ENCODE data around the gene GNB1L.
A peak's percentile ranks its signal among the peaks of the same experiment; 100 is the strongest.

GNB1L gene

DNA sequence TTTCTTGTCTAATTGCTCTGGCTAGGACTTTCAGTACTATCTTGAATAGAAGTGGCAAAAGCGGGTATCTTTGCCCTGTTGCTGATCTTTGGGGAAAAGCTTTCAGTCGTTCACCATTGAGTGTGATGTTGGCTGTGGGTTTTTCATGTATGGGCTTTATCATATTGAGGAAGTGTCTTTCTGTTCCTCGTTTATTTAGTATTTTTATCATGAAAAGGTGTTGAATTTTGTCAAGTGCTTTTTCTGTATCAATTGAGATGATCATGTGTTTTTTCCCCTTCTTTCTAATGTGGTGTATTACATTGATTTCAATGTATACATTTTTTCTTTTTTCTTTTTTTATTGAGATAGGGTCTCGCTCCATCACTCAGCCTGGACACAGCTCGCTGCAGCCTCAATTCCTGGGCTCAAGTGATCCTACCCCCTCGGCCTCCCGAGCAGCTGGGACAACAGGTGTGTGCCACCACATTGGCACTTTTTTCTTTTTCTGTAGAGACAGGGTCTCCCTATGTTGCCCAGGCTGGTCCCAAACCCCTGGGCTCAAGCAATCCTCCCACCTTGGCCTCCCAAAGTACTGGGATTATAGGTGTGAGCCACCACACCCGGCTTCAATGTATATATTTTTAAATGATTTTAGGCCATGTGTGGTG lies 5.3 kb upstream of the GNB1L start:
- DNase-seq = no peak

DNA sequence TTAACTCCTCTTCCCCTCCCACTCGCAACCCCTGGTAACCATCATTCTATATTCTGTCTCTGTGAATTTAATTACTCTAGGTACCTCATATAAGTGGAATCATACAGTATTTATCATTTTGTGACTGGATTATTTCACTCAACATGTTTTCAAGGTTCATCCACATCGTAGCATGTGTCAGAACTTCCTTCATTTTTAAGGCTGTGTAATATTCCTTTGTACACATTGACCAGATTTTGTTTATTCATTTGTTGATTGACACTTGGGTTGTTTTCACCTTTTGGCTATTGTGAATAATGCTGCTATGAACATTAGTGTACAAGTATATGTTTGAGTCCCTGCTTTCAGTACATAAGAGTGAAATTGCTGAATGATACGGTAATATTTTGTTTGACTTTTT lies 2.7 kb upstream of the GNB1L start:
- DNase-seq = no peak

DNA sequence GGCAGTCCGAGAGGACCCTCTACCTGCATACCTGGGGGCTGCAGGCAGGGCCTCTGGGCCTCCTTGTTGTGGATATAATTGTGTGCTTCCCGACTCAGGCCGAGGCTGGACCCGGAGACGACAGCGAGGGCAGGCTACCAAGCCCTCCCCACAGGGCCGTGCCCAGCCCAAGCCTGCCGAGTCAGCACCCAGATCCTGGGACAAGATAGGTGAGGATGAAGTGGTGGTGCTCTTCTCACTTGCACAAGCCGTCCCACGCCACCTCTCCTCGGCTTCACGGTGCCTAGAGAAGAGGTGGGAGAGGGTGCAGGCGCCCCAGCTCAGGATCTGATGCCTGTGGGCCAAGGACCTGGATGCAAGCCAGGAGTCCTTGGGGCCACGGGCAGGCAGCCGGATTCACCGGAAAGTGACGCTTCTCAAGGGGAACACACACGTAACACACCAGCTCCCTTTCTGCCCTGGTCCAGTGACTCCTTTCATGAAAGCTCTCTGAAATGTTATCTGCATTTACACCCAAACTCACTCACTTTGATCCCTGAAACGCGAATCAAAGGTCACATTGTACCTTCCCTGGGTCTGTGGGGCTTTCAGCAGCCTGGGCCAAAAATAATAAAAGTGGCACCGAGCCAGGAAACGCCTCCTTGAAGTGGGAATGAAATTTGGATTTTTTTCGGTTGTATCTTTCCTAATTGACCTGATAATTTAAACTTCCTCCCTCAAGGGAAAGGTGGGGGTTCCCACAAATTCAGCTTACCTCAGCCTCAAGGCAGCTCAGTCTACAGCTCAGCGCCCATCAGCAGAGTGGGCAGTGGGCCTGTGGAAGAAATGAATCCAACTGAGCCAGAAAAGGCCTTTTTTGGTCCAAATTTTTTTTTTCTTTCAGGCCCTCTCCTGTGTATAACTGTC lies 1.1 kb upstream of the GNB1L start:
- no peak for DNase-seq

DNA sequence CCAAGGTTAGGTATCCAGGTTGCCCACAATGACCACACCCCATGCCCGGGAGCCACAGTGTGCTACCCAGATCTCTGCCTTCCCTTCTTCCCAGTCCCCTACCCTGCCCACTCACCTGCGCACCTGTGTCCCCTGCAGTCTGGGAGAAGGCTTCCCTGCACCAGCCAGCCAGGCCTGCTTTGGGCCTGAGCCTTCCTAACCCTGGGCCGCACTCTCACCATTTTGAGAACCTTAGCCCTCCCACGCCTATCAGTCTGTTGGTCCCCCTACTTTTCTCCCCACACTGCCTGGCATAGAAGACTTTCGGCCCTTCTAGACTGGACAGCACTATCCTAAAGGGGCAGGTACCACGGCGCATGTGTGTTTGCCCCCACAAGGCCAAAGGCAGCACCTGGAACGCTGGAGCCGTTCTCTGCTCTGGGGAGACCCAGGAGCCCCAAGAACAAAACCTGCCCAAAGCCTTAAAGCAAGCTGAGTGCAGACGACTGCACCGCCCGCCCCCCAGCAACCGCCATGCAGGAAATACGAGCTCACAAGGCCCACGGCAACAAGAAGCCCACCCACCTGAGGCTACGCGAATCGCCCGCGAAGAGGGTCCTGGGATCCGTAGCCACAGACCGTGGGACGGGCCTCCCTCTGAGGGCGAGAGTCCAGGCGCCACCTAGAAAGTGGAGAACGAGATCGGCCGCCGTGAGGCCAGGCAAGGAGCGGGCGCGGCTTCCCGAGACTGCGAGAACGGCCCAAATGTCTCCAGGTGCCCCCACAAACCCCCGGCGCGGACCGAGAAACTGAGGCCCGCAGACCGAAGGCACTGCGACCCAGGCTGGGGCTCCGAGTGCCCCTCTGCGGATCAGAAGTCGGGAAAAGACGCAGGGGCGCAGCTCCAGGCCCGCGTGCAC lies 546 bp downstream of the GNB1L start:
- no peak for DNase-seq

DNA sequence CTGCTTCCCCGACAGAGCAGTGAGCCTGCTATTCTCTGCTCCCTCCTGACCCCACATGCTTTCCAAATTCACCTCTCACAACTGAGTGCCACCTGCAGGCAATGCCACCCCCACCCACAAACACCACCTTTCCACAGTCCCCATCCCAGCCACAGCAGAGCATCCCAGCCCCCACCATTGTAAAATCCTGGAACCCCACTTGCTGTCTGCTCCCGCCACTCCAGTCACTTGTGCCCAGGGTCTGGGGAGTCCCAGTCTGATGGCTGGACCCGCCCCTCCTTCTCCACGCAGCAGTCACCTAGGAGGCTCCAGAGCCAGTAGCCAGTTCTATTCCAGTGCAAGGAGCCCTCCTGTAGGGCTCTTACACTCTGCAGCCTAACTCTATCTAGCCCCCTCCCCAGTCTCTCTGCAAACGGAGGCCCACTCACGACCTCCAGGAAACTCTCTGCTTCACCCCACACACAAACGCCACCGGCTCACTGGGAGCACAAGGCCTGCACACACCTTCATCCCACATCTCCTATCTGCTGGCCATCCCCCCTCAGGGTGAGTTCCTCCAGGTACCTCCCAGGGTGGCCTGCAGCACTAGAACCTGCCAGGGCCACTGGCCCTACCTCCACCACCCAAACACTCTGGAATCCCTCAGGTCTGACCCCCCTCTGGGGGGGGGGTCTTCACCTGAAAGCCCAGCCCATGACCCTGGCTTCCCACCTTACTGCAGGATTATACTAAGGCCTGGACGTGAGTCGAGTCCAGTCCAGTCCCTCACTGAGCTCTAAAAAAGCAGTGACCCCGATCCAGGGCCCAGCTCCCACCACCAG lies 1.4 kb downstream of the GNB1L start:
- no peak for DNase-seq

DNA sequence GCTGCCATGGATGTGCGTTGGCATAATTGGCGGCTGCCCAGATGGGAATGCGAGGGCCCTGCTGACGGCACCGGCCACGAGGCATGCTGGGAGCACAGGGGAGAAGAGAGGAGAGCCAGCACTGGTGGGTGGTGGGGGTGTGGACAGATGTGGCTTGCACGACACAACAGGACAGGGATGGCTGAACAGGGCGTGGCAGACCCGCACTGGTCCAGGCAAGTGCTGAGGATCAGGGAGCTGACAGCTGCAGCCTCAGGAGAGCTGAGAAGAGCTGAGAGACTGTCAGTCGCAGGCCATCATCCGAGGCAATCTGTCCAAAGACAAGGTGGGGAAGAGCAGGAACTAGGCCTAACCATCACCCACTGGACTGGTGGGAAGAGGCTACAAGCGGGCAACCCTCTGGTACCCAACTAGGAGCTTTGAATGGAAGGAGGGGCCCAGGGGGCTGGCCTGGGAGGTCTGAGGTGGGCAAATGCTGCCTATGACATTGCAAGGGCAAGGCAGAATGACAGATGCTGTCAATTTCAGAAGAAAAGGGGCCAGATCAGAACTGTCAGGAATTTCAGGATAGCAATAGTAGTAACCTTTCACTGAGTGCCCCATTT lies 2.4 kb downstream of the GNB1L start:
- DNase-seq = no peak

DNA sequence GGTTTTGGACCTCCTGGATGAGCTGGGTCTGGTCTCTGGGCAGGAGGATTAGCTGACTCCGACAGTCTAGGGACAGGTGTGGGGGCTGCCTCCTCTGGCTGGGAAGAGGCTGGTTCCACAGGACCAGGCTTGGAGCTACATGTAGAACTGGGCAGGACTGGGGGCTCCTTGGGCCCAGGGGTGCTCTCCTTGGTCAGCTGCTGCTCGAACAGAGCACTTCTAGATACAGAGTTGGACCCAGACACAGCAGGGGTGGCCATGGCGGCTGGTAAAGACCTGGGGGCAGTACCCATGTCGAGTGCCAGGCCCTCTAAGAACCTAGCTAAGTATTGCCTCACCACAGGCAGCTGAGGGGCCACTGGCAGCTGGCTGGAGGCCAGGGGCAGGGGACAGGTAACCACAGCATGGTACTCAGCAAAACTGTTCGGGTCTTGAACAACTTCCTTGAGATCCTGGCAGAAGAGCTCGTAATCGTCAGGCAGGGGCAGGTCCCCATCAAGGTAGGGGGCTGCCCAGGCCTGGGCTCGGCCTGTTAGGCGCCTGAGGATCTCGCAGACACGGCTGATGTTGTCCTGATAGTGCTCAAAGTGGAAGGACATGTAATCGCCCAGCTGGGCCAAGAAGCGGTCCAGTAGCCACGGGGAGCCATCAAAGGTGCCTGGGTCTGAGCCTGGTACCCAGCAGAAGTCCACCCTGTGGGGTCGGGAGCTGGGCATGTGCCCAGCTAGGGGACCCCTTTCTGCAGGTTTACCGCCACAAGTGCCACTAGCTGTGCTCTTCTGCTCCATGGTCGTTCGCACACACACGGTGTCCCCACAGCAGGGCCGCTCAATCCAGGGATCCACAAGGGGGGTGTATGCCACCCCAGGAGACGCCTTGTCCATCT lies 3.1 kb downstream of the GNB1L start:
- no peak for DNase-seq

DNA sequence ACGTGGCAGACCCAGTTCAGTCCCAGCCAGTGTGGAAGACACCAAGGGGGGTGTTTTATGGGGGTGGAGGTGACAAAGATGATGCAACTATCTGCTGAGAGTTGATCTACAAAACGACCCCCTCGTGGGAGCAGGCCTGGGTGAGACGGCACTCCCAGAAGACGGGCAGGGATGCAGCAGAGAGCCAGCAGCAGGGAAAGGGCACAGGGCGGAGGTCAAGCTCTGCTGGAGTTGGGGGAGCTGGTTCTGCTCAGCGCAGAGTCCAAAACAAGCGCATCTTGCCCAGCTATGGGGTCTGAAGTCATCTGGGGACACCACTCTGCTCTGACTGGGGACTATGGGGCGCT lies 3.9 kb downstream of the GNB1L start:
- no peak for DNase-seq

DNA sequence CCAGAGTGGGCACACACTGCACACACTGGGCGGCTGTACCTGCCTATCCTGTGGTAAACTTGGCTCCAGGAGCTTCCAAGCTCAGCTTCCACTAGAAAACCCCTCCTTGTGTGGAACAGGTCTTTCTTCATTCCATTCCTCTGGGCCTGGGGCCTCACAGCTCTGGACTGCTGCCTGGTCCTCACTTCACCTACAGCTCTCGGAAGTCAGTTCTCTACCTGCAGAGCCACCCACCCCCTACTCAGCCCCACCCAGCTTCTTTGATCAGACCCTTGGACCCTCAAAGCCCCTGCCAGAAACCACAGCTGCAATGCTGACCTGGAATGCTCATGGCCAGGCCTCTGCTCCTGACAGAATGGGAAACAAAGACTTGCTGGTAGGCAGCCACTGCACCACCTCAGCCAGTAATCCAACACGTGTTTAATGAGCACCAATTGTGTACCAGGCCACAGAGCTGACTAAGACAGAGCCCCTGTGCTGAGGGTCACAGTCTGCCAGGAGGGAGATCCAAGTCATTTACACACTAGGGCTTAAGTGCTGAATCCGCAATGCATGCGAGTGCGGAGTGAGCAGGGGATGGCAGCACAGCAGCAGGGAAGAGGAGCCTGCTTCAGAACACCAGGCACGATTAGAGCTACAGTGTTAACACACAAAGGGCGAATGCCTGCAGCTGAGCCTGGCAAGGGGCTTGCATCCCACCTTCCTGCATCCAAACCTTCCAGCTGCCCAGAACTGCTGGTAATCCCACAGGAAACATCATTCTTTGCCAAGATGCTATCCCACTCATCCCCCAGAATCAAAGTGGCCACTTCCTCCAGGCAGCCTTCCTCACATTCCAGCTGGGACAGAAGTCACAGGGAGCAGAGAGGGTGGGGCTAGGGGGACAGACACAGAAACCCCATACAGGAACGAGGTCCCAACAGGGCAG lies 4.6 kb downstream of the GNB1L start:
- DNase-seq = no peak

DNA sequence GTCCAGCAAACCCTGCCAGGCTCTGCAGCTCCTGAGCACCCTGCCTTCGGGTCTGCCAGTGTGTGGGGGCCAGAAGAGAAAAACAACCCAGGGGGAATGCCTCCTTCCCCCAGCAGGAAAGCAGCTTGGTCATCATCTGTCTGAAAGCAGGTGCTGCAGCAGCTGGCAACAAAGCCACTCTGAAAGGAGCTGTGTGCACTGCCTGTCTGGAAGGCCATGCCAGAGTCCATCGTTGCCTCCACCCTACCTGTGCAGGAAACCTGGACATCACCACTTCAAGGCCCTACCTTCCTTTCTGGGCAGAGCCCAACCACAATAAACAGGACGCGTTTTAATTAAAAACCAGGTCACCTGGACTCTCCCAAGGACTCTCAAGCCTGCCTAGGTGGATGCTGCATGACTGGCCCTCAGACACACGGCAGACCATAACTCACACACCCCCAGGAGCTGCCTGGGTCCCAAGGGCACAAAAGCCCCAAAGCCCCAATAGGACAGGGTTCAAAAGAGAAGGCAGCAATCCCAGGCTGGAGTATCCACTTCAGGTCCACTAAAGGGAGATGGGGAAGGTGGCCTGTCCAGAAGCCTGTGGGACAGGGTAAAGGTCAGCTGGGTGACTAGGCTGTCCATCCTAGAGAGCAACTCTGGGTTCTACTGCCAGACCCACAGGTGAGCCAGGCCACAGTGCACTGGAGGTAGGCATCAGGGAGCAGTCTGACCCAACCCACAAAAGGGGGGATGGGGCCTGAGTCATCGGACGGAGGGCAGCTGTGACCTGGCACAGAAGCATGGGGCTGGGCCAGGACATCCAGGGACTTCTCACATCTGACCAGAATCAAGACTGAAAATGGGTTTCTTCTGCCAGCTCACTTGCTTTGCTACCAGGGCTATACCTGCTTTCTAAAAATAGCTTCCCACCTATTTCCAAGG lies 6.1 kb downstream of the GNB1L start:
- DNase-seq = no peak

DNA sequence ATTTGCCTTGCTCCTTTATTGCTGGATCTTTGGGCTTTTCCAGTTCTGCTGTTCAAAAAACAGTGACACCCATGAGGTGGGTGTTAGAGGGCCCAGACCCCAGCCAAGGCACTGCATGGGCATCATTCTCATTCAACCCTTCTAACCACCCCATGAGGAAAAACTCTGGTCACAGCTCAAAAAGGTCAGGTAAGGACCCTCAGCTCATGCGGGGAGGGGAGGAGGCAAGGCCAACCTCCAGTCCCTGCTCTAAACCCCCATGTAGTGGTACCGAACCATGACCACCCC lies 7.4 kb downstream of the GNB1L start:
- DNase-seq = no peak

DNA sequence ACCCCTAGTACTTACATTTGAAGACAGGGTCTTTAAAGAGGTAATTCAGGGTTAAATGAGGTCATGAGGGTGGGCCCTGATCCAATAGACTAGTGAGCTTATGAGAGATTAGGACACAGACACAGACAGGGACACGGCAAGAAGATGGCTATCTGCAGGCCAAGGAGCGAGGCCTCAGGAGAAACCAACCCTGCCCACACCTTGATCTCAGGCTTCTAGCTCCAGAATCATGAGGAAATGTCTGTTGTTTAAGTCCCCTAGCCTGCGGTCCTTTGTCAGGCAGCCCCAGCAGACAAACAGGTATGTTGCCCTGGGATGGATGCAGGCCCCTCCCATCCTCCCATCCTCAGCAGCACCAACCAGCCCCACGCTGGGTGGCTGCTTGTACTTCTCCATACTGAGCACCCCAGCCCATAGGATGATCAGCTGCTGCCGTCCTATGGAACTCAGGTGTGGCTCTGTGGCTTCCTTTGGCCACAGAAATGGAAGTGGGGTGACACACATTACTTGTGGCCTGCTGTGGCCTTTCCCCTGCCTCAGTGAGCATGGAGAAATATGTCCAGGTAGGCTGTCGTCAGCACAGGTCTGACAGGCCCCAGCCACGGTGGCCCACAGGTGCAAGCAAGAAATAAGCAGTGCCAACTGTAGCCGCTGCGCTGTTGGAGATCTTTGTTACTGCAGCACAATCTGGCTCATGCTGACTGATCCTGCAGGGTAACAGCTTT lies 7.9 kb downstream of the GNB1L start:
- no peak for DNase-seq

DNA sequence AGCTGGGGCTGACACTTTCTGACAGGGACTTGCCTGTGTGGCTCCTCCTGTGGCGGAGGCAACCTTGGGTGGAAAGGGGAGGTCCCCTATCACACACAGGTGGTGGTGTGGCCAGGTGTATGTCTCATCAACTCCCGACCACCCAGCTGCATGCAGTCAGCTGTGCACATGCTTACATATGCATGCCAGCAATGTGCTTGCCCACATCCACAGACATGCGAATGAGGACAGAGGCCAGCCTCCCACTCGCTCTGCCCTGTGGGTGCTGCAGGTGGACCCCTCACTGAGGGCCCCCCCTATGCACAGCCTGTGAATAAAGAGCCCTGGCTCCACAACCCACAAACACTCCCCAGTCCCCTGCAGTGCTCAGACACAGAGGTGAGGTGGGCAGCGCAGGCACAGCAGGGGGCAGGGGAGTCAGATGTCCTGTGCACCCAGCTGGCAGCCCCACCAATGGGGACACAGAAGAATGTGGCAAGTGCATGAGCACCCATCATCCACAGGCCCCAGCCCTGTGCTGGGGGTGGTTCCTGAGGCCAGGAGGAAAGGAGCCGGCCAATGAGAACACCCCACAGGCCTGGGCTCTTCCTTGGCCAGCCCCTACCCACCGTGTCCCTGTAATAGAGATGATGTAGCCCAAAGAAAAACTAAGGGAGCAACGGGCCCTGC lies 9.5 kb downstream of the GNB1L start:
- DNase-seq = no peak

DNA sequence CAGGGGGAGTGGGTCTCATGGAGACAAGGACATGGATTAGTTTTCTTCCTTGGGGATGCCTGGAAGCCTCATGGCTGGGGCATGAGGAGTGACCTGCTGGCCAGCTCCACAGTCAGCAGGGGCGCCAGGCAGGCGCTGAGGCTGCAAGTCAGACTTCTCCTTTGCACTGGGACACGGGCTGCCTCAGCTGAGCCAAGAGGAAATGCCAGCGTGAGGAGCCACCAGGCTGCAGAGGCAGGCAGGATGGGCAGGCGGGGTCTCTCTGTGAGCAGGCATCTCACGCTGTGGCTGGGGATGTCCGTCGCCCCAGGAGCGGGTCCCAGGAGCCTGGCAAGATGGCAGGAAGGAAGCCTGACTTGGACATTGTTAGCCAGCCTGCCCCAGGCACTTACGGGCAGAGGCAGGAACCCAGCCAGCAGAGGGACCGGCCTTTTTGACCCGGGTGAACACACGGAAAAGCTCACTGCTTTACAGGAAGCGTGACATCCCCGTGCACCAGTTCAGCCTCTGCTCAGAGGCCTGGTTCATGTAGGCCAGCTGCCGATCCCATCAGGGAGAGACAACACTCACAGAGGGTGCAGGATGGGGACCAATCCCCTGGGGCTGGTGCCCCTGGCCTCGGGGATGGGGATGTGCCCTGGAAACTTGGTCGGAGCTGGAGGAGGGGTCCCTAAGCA lies 10.2 kb downstream of the GNB1L start:
- peak; percentile 22 for DNase-seq

DNA sequence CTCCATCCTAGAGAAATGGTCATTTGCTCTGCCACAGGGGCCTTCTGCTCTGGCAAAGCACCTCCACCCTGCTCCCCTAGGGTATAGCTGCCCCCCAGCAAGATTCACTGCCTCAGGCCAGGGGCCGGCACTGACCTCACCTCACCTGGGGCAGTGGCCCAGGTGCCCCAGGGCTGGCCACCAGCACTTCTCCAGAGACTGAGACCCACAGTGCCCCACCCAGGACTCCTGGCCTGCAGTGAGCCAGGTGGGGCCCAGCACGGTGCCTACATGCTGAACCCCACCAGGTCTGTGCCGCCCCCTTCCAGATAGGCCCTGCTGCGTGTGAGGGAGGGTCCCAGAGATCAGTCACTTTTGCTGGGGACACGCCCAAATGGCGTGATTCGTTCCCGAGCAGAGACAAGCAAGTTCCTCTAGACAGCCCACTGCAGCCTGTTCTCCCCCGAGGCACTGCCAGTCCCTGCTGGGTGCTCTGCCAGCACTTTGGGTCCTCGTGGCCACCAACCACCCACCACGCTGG lies 10.8 kb downstream of the GNB1L start:
- DNase-seq = no peak

DNA sequence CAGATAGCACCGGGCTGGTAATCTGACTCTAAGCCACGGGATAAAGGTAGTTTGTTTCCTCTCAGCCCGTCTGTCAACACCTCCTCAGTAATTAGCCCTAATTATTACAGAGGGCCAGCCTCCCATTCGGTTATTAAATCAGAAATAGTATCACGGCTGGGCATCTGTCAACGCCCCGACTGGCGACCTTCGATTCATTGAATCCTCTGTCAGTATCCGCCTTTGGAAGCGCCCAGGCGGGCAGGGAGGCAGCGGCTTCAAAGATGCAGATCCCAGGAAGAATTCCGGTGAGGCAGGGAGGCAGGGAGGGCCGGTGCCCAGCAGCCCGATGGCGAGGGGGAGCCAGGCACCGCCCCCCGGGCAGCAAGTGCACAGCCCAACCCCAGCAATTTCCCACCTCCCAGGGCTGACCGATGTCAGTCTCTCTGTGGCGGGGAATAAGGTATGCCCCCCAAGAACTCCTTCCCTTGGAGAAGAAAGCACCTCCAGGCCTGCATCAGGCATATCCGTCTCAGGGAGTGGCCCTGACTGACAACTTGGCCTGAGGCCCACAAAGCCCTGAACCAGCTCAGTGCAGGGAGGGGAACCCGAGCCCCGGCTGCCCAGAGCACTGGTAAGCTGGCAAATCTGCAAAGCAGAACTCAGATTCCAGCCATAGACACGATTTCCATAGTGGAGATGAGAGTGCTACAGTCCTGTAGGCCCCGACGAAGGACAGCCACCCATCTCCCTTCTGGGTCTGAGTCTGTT lies 11.4 kb downstream of the GNB1L start:
- no peak for DNase-seq
